ENCODE results near the gene PTCRA.
A peak's percentile ranks its signal among the peaks of the same experiment; 100 is the strongest.
"Not testable (repeated sequence)": the region's sequence is repeated elsewhere in the genome, so short reads cannot be mapped to it uniquely, and the experiment has no call there.

The PTCRA gene

DNA sequence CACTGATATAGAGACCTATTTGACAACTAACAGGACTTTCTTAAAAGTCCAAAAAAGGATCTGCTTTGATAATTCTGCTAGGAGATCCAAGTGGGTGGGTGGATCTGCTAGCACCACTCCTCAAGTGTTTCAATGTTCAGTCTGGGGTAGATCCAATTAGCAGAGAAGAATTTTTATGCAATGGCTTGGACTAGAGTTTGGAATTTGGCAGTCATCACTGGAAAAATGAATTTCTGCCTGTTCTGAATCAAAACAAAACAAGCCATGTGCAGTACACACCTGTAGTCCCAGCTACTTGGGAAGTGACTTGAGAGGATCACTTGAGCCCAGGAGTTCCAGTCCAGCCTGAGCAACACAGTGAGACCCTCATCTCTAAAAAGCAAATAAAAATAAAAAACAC is 32.1 kb downstream of the PTCRA start:
- no peak for DNase-seq

DNA sequence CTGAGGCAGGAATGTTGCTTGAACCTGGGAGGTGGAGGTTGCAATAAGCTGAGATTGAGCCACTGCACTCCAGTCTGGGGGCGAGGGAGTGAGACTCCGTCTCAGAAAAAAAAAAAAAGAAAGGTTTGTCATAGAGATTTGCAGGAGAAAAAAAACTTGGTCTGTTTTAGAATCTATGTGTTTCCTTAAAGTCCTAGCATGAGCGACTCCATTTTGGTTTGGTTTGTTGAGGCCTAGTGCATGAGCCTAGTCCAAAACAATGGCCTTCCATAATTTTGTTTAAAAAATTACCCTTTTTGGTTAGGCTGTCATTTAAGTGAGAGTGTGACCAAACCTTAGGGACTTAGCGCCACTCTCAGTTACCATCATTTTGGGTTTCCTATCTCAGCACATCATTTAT is 36.5 kb downstream of the PTCRA start:
- no peak for DNase-seq

DNA sequence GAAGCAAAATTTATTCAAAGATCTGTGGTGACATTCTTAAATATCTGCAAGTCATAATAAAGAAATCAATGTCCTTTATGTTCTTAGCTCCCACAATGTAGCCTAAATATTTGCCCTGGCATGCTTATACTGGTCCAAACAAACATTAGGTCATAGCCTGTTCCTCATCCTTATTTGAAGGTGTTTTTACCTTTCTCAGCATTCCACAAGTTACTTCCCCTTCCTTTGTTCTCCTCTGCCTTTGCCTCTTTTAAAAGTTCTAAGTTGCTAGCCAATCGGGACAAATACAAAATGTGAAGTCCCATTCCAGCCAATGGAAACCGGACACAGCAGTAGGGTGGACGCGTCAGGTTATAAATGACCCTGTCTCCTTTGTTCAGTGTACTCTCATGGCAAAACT is 38.6 kb downstream of the PTCRA start:
- DNase-seq, result not testable (repeated sequence)

DNA sequence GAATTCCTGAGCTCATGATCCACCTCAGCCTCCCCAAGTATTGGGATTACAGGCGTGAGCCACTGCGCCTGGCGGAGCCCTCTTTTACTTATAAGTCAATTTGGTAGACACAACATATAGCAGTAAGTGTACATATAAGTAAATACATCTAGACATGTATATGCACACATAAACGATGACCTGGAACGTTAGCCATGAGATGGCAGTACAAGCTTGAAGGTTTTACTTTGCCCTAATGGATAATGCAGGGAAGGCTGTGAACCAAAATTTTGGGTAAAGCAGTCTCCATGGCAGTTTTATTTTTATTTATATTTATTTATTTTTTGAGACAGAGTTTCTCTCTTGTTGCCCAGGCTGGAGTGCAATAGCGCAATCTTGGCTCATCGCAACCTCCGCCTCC is 42.3 kb downstream of the PTCRA start:
- no peak for DNase-seq

DNA sequence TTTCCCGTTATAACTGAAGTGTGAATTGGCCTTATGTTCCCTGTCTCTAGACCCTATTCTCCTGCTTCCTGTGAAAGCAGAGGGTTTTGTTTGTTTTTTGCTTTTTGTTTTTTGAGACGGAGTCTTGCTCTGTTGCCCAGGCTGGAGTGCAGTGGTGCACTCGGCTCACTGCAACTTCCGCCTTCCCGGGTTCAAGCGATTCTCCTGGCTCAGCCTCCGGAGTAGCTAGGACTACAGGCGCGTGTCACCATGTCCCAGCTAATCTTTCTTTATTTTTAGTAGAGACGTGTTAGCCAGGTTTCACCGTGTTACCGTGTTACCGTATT is 44.0 kb downstream of the PTCRA start:
- no peak for DNase-seq

DNA sequence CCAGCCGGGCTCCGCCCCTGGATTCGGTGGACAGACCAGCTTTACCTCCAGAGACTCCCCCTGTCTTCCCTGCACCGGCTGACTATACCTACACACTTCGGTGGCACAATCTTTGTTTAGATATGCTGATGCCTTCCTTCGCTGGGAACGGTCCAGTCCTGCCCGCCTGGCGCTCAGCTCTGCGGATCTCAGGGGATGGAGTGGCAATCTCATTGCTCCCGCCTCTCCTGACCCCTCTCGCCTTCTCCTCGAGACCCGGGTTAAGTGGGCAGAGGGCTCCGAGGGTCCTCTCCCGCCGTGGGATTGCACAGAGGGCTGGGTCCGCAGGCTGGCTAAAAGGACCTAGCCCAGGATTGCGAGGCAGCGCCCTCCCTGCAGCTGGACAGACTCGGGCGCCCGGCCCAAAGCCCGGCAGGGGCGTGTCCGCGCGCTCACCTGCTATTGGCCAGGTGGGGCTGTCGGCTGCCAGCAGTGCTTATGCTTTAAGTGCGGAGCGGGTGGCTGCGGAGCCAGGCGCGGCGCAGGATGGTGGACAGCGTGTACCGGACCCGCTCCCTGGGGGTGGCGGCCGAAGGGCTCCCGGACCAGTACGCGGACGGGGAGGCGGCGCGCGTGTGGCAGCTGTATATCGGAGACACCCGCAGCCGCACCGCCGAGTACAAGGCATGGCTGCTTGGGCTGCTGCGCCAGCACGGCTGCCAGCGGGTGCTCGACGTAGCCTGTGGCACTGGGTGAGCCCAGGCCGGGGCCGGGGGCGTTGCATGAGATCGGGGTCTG is 44.6 kb downstream of the PTCRA start, which contains the start of gene GNMT:
TSS of gene GNMT (plus strand) at position 512 of the 777 bp plus-strand sequence. CDS start at position 526, 14 bp downstream.
- DNase-seq, result peak in 1 of 4 experiments; percentile 29

DNA sequence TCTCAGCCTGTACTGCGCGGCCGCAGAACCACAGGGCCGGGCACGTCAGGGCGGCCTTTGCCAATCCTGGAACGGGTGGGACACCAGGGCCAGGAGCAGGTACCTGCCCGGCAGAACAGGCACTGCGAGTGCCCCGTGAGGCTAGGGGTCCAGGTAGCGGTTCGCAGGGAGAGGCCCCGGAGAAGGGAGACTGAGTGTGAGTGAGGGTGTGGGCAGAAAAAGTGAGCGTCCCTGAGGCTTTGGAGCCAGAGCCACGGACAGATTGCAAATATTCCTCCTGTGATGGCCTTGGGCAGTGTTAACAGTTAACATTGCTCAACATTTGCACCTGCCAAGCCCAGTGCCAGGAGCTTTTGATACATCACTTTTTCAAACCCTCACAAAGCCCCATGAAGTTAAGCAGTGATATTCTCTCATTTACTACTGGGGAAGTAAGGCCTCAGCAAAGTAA is 45.2 kb downstream of the PTCRA start:
- DNase-seq, result no peak

DNA sequence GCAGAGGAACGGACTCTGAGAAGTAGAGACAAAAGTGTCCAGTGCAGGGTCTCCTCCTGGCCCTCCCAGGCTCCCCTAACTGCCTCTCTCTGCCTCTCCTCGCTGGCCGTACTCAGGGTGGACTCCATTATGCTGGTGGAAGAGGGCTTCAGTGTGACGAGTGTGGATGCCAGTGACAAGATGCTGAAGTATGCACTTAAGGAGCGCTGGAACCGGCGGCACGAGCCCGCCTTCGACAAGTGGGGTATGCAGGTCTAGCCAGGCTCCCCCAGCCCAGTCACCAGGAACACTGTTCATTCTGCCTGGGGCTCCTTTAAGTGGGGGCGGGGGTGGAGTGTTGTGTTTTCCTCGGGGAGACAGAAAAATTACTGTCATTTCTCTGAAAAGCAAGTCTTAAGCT is 46.2 kb downstream of the PTCRA start:
- no peak for DNase-seq

DNA sequence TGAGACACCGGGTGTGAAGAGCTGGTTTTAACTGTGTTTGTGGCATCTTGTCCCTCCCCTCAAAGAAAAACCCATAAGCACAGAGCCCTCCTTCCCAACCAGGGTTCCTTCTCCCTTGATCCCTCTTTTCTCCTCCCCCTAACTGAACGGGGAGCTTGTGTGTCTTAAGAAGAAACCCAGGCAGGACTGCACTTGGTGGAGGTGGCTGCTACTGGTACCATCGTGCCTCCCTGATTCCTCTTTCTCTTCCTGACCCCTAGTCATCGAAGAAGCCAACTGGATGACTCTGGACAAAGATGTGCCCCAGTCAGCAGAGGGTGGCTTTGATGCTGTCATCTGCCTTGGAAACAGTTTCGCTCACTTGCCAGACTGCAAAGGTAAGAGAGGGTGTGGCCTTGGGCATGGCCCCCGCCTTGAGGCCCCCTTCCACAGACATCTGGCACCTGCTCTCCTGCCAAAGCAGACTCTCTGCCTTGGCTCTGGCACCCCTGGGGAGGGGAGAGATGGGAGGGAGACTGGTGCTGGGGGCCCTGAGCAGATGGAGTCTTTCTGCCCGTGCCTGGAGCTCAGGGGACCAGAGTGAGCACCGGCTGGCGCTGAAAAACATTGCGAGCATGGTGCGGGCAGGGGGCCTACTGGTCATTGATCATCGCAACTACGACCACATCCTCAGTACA is 46.8 kb downstream of the PTCRA start:
- no peak for DNase-seq

DNA sequence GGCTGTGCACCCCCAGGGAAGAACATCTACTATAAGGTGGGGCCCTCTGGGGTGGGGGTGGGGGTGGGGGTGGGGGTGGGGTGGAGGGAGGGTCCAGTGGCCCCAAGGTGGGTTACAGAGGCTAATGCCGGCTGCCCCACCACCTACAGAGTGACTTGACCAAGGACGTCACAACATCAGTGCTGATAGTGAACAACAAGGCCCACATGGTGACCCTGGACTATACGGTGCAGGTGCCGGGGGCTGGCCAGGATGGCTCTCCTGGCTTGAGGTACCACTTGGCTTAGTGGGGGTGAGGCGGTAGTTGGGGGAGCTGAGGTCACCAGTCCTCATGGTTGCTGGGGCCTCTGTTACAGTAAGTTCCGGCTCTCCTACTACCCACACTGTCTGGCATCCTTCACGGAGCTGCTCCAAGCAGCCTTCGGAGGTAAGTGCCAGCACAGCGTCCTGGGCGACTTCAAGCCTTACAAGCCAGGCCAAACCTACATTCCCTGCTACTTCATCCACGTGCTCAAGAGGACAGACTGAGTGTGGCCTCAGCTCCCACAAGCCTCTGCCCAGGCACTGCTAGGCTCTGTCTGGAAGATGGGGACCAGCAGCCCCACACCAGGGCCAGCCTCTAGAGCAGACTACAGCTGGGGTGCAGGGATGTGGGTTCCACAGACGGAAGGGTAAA is 47.5 kb downstream of the PTCRA start:
- no peak for DNase-seq

DNA sequence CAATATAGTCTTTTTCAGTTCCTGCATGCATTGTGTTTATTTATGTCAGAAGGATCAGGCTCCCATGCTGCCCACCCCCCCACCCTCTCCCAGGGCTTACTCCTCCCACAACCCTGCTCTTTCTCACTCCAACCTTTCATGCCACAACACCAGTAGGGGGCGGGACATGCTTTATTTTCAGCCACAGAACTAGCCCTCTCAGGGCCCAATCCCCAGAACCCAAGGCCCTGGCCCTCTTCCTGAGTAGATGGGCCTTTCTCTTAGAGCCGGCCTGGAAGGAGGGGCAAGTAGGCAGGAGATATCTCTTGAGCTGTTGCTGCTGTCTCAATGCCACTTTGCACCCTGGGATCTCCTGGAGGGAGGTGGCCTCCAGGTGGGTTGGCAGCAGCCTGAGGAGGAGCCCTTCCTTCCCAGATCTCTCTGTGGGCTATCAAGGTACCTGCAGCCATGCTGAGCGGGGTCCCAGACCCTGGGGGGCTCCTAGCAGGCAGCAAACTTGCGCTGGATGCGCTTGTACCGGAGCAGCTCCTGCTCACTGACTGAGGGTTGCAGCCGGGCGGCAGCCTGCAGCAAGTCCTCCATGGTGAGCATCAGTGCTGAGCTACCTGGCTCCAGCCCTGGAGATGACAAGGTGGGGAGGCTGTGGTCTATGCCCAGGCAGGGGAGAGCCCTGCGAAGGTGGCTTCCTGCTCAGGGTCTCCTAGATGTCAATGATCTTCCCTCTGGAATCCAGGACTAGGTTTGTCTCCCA is 48.2 kb downstream of the PTCRA start:
- DNase-seq, result peak in 1 of 4 experiments; percentile 7

DNA sequence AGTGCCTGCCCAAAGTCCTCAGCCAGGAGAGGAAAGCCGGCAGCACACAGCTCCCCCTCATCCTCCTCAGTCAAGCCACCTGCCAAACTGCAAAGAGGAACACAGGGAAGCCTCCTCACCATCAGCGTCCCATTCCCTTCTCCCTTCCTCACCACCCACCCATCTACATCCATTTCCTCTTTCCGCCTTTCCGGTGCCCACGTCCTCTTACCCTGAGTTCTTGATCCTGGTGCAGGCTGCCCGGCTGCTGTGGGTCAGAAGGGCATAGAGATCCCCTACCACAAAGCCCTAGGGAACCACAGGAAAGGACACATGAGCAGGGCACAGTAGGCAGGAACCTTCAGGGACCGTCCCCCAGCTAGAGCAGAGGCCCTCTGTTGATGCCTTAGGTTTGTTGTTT is 50.7 kb downstream of the PTCRA start:
- DNase-seq, result no peak

DNA sequence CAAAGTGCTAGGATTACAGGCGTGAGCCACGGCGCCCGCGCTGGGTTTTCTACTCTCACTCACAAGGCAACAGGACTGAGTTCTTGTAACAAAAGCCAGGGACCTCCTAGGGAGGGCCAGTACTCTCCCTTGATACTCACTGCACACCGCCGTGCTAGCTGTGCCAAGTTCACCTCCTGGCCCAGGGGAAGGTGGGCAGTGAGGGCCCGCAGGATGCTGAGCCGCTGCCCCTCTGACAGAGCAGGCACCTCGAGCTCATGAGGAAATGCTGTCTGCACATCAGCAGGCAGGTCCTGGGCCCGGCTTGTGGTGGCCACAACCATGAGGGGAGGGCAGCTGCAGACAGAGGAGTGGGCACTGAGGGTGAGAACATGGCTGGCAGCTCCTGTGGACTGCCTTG is 51.4 kb downstream of the PTCRA start:
- no peak for DNase-seq

DNA sequence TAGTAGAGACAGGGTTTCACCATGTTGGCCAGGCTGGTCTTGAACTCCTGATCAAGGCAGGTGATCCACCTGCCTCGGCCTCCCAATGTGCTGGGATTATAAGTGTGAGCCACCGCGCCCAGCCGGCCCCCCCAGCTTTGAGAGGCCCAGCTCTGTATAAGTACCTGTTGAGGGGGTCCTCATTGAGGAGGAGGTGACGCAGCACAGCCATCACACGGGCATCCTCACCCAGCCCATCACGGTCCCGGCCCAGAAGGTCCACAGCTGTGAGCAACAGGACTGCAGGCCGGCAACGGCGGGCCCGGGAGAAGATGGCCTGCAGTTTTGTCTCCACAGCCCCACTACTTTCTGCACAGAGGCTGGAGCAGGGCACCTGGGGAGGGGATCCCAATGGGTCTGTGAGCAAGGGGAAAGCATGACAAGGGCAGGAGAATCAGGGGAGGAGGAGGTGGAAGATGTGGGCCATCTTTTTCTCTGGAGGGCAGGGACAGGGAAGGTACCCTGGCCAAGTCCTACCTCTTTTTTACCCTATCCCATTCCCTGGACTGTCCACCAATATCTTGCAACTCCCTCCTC is 52.4 kb downstream of the PTCRA start:
- no peak for DNase-seq

DNA sequence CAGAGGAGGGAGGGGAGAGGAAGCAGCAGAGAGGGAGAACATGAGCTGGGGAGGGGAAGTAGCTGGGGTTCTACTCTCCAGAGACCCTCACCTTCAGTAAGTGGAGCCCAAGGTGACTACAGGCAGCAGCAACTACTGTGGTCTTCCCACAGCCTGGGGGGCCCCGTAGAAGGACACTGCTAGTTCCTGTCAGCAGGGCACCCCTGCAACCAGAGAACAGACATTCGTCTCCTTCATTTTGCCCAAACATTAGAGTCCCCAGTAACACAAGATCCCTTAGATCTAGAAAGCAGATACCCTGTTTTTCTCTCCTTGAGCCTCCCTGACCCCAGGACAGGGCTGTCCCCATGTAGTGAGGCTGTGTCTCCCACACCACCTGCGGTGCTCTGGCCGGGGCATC is 52.9 kb downstream of the PTCRA start:
- DNase-seq, result no peak

DNA sequence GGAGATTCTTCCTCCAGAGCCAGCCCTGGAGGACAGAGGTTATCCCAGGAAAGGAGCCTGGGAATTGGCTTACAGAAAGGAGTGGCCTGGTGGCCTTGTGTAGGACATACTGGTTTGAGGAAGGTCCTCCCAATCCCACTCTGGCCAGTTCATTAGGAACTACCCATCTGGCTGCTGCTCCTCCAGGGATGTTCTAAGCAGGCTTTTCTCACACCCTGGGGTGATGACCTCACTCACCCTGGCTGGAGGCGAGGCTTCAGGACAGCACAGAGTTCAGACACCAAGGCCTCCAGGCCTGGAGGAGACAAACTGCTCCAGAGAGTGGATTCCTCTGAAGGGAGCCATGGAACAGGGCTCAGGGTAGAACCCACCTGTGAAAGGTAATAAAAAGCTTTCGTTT is 53.6 kb downstream of the PTCRA start:
- no peak for DNase-seq

DNA sequence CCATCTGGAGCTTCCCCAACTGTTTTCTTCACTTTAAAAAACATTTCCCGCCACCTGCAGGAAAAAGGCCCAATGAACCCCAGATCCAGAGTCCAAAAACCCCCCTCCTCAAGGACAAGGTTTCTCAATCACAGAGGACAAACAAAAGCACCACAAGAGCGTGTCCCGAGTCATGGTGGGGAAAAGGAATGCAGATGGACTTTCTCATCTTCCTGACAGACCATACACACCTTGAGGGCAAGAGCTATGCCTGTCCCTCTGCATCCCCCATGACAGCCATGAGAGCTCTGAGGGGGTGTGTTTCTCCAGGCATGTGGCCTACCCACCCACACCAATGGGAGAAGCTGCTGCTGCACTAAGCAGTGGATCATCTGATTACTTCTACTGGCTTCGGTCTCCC is 54.1 kb downstream of the PTCRA start:
- no peak for DNase-seq

DNA sequence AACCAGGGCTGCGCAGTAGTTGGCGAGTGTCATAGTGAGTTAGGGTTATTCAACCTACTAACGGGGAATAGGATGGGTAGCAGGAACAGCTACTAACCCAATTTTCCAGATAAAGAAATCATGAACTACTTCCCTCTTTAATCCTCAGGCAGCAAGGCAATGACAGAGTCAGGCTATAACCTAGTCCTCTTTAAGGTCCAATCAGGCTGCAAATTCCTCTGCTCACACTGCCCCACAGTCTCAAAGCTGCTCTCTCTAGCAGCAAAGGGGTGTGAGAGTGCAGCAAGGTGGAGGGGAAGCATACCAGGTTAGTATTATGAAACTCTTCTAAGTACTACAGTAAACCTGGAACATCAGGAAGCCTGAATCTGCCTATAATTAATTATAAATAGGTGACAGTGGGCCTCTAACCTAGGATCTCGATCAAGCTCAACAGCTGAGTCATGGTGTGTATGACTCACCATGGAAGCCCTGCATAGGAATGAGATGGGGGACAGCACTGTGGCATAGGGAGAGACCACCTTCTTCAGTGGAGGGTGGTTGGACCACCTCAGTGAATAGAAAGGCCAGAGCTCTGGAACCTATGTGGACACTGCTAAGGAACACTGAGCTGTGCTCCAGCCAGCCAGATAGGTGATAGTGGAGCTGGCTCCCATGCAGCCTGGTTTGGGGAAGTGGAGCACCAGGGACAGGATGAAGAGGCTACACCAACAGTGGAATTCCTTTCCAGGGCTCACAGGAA is 55.2 kb downstream of the PTCRA start:
- no peak for DNase-seq

DNA sequence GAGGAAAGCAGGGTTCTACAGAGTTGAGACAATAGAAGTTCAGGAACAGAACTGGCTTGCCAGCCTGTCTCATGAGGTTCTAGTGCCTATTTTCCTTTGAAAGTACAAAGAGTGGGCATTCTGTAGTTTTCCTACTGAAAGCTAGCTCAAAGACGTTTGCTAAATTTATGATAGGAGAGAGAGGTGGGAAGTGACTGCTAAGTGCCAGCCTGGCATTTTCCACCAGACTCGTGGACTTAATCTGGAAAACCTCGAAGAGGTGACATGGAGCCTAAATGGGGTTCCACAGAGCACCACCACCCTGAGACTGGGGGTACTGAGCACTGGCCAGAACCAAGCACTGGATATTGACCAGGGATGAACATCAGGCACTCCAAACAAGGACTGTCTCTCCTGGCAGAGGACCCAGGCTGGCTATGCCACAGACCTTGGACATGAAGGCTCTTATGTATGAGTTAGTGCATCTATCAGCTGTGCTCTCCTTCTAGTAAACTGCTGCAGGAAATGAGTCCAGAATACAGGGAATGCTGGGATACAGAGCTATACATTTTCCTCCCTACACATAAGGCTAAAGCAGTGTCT is 56.0 kb downstream of the PTCRA start:
- no peak for DNase-seq

DNA sequence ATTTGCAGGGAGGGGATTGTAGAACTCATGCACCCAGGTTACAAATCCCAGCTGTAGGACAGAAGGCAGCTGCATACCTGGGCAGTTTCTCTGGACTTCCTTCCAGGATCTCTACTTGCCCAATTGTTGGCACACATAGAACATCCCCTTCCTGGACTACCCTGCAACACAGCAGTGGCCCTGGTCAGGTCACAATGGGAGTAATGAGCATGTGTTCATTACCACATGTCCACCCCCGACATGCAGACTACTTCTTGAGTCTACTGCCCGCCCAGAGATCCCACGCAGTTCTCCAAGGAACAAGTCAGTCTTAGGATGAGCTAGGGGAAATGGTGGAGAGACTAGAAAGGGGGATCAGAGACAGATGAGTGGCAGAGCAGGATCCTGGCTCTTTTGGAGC is 58.1 kb downstream of the PTCRA start:
- DNase-seq, result no peak

DNA sequence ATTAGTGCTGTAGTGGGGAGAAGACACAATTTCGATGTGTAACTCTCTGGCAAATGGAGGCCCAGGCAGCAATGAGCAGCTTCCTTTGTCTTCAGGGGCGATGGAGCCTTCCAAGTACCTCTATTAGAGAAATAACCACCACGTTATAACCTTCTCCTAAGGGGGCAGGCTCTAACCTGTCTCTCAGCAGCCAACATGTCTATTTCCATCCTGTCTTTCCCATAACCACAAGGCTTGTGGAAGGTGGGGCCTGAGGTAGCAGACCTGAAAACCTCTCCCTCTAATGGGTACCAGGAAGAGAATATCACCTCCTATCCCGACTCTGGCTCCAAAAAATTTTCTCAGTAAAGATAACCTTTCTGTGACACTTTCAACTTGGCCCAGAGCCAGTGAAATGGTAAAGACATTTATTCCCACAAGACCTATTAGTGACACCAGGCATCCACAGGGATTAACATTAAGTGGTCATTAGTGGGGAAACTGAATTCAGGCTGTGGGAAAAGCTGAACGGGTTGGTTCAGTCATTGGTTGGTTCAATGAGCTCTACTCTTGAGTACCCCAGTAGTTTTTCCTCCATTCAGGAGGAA is 59.2 kb downstream of the PTCRA start:
- no peak for DNase-seq
